ENCODE measurements around the gene CMPK2. TPM values are rescaled to one million over a fixed set of nuclear protein-coding genes. Genes with fewer than 3 reads are reported as not detected.
A peak's percentile ranks its signal among the peaks of the same experiment; 100 is the strongest.
"Not testable (repeated sequence)": the region's sequence is repeated elsewhere in the genome, so short reads cannot be mapped to it uniquely, and the experiment has no call there.

CMPK2 gene
- total and polyA plus RNA-seq, 3 experiments from 2014 or later: 0.62 to 10.9 (median 1.1) TPM

DNA sequence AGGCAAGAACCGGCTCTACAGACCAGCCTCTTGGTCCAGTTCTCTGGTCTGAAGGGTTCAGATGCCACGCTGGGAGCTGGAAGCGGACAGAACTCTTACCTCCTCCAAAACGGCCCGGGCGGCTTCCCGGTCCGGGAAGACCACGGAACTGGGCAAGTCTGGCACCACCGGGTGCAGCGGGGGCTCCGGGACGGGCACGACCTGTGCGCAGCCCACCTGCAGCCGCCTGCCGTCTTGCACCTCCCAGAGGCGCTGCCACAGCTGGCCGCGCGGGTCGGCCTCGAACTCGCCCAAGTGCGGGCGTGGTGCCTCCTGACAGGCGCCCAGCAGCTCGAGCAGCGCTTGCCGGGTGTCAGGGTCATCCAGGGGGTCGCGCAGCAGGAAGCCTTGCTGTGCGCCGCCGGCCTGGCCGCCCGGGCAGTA is 773 bp downstream of the CMPK2 start:
- H3K27me3 Mint-ChIP-seq: peaks cover 0 to 1% of the 10 kb centered on the region in 2 donors
- Histone ChIP-seq H3K27me3 (ENCODE audit: insufficient read depth, low read length, poor library complexity, severe bottlenecking) (no peaks in the 10 kb centered on the region), H3K36me3 (ENCODE audit: insufficient read depth, low read length) (peaks cover 9% of the 10 kb centered on the region), H3K27ac (ENCODE audit: low read depth, low read length) (peak overlapping the region; percentile 69), H3K4me3 (ENCODE audit: low read length) (peak overlapping the region; percentile 82), H3K4me1 (ENCODE audit: insufficient read depth, low read length) (peaks cover 16% of the 10 kb centered on the region), H3K9me3 (ENCODE audit: low read length) (no peaks in the 10 kb centered on the region)
- H3K4me3 Mint-ChIP-seq: peak overlapping the region; percentile 71 to 88 (median 80)
- ChIA-PET POLR2A (interaction anchor here (0.8 to 3.1 kb wide), 3 partner anchors 12 to 47 kb away, joined by 3 to 19 read pairs (median 3); partner anchors contain the start of gene RSAD2), CTCF (interaction anchor here (1.1 to 3.0 kb wide), 13 partner anchors 10 to 179 kb away, joined by 3 to 24 read pairs (median 6); partner anchors contain the start of genes RNF144A and RSAD2)
- peak in 3 of 5 donors; percentile 3 to 55 (median 4) for DNase-seq
- peaks cover 23 to 28% (median 25%) of the 10 kb centered on the region in 3 donors for H3K36me3 Mint-ChIP-seq
- H3K9me3 Mint-ChIP-seq: peaks cover 0 to 6% (median 3%) of the 10 kb centered on the region in 5 donors
- peak overlapping the region in 7 of 8 donors; percentile 29 to 86 (median 66) for H3K27ac Mint-ChIP-seq
- H3K4me1 Mint-ChIP-seq: peaks cover 18 to 21% (median 20%) of the 10 kb centered on the region in 3 donors

DNA sequence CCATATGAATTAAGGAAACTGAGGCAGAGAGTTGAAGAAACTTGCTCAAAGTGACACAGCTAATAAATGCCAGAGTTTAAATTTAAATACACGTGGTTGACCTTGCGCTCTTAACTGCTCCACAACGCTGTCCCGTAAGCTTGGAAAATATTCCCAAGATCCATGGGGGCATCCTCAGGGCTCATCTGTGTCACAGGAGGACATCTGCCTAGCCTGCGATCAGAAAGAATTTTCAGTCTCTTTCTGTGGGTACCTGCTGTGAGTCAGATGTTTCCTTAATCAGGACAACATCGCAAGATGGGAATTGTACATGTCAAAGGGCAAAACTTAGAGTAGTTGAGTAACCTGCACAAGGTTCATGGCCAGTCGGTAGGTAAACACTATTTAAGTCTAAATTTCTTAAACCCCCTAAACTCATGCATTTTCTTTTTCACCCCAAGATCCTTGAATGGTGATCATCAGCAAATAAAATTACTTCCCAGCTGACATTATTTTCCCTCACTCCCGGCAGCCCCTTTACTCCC is 1.4 kb downstream of the CMPK2 start:
- H3K9me3 Mint-ChIP-seq: peaks cover 0 to 10% (median 5%) of the 10 kb centered on the region in 5 donors
- Histone ChIP-seq H3K4me1 (ENCODE audit: insufficient read depth, low read length) (peaks cover 16% of the 10 kb centered on the region), H3K36me3 (ENCODE audit: insufficient read depth, low read length) (peaks cover 9% of the 10 kb centered on the region), H3K27ac (ENCODE audit: low read depth, low read length) (no peak overlapping the region), H3K9me3 (ENCODE audit: low read length) (no peaks in the 10 kb centered on the region), H3K4me3 (ENCODE audit: low read length) (peak overlapping the region; percentile 82), H3K27me3 (ENCODE audit: insufficient read depth, low read length, poor library complexity, severe bottlenecking) (no peaks in the 10 kb centered on the region)
- H3K27ac Mint-ChIP-seq: peak overlapping the region in 6 of 8 donors; percentile 29 to 86 (median 61)
- peaks cover 18 to 21% (median 20%) of the 10 kb centered on the region in 3 donors for H3K4me1 Mint-ChIP-seq
- CTCF ChIA-PET: interaction anchor here (1.5 to 3.0 kb wide), 6 partner anchors 13 to 180 kb away, joined by 5 to 24 read pairs (median 8); partner anchors contain the start of genes RNF144A and RSAD2
- POLR2A ChIA-PET: interaction anchor here (3.1 kb wide), 1 partner anchor 13 kb away, joined by 19 read pairs; the partner anchor contains the start of gene RSAD2
- H3K36me3 Mint-ChIP-seq: peaks cover 27 to 33% (median 31%) of the 10 kb centered on the region in 3 donors
- peaks cover 0 to 1% of the 10 kb centered on the region in 2 donors for H3K27me3 Mint-ChIP-seq
- DNase-seq: no peak
- H3K4me3 Mint-ChIP-seq: peak overlapping the region; percentile 71 to 88 (median 80)

DNA sequence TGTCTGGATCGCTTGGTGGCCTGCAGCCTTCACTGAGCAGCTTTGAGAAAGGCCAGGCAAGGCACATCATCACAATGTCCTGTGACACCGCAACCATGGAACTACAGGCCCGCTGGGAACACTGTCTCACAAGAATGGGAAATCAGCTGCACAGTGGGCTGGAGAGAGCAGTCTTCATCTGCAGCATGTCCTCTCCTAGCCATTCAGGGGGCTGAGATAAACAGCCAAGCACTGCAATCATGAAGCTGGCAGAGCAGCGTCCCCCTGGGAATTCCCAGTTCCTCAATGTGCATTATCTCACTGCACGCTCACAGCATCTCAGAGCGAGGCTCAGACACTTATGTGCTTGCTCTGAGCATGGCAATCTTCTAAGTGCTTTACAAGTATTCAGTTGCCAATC is 1.9 kb downstream of the CMPK2 start:
- H3K4me3 Mint-ChIP-seq: peak overlapping the region in 6 of 7 donors; percentile 76 to 88 (median 81)

DNA sequence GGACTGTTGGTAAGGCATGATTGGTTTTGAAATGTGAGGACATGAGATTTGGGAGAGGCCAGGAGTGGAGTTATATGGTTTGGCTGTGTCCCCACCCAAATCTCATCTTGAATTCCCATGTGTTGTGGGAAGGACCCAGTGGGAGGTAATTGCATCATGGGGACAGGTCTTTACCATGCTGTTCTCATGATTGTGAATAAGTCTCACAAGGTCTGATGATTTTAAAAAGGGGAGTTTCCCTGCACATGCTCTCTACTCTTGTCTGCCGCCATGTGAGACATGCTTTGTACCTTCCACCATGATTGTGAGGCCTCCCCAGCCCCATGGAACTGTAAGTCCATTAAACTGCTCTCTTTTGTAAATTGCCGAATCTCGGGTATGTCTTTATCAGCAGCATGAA is 5.4 kb downstream of the CMPK2 start:
- Histone ChIP-seq H3K4me3 (ENCODE audit: low read length) (no peak overlapping the region), H3K27ac (ENCODE audit: low read depth, low read length) (no peak overlapping the region), H3K4me1 (ENCODE audit: insufficient read depth, low read length) (peaks cover 11% of the 10 kb centered on the region), H3K9me3 (ENCODE audit: low read length) (no peaks in the 10 kb centered on the region), H3K27me3 (ENCODE audit: insufficient read depth, low read length, poor library complexity, severe bottlenecking) (no peaks in the 10 kb centered on the region), H3K36me3 (ENCODE audit: insufficient read depth, low read length) (peaks cover 9% of the 10 kb centered on the region)
- POLR2A ChIA-PET: no interaction called here
- DNase-seq: no peak
- CTCF ChIA-PET: interaction anchor here (1.4 kb wide), 1 partner anchor 56 kb away, joined by 3 read pairs; no protein-coding TSS in a partner anchor
- Mint-ChIP-seq H3K4me1 (peaks cover 7 to 12% (median 8%) of the 10 kb centered on the region in 3 donors), H3K27ac (no peak overlapping the region), H3K27me3 (peaks cover 0 to 1% of the 10 kb centered on the region in 2 donors), H3K4me3 (no peak overlapping the region), H3K9me3 (peaks cover 0 to 22% (median 12%) of the 10 kb centered on the region in 5 donors), H3K36me3 (peaks cover 38 to 58% (median 51%) of the 10 kb centered on the region in 3 donors)

More for the DNA sequence above, 1.9 kb downstream of the CMPK2 start:
- ChIA-PET POLR2A (no interaction called here), CTCF (no interaction called here)
- H3K27ac Mint-ChIP-seq: peak overlapping the region in 2 of 8 donors; percentile 32 to 54
- peaks cover 18 to 21% (median 20%) of the 10 kb centered on the region in 3 donors for H3K4me1 Mint-ChIP-seq
- H3K27me3 ChIP-seq (ENCODE audit: insufficient read depth, low read length, poor library complexity, severe bottlenecking): no peaks in the 10 kb centered on the region
- H3K27me3 Mint-ChIP-seq: peaks cover 0 to 1% of the 10 kb centered on the region in 2 donors
- H3K9me3 ChIP-seq (ENCODE audit: low read length): no peaks in the 10 kb centered on the region
- no peak overlapping the region for H3K27ac ChIP-seq (ENCODE audit: low read depth, low read length)
- DNase-seq: no peak
- H3K4me1 ChIP-seq (ENCODE audit: insufficient read depth, low read length): peaks cover 16% of the 10 kb centered on the region
- H3K9me3 Mint-ChIP-seq: peaks cover 0 to 14% (median 9%) of the 10 kb centered on the region in 5 donors
- peaks cover 28 to 38% (median 36%) of the 10 kb centered on the region in 3 donors for H3K36me3 Mint-ChIP-seq
- H3K4me3 ChIP-seq (ENCODE audit: low read length): no peak overlapping the region
- peaks cover 9% of the 10 kb centered on the region for H3K36me3 ChIP-seq (ENCODE audit: insufficient read depth, low read length)

DNA sequence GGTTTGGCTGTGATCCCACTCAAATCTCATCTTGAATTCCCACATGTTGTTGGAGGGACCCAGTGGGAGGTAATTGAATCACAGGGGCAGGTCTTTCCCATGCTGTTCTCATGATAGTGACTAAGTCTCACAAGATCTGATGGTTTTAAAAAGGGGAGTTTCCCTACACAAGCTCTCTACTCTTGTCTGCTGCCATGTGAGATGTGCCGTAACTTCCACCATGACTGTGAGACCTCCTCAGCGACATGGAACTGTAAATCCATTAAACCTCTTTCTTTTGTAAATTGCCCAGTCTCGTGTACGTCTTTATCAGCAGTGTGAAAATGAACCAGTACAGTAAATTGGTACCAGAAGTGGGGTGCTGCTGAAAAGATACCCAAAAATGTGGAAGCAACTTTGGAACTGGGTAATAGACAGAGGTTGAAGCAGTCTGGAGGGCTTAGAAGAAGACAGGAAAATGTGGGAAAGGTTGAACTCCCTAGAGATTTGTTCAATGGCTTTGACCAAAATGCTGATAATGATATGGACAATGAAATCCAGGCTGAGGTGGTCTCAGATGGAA is 7.2 kb downstream of the CMPK2 start:
- H3K27me3 ChIP-seq (ENCODE audit: insufficient read depth, low read length, poor library complexity, severe bottlenecking); H3K9me3 ChIP-seq (ENCODE audit: low read length); H3K4me1 Mint-ChIP-seq; H3K4me3 ChIP-seq (ENCODE audit: low read length); H3K4me1 ChIP-seq (ENCODE audit: insufficient read depth, low read length); H3K27ac ChIP-seq (ENCODE audit: low read depth, low read length); H3K36me3 ChIP-seq (ENCODE audit: insufficient read depth, low read length); CTCF ChIA-PET; POLR2A ChIA-PET; H3K27me3 Mint-ChIP-seq; DNase-seq: not testable (repeated sequence)
- Mint-ChIP-seq H3K36me3 (peaks cover 43 to 70% (median 59%) of the 10 kb centered on the region in 3 donors), H3K9me3 (peaks cover 0 to 27% (median 12%) of the 10 kb centered on the region in 5 donors), H3K4me3 (peak overlapping the region in 1 of 7 donors; percentile 15), H3K27ac (peak overlapping the region in 1 of 8 donors; percentile 21)

DNA sequence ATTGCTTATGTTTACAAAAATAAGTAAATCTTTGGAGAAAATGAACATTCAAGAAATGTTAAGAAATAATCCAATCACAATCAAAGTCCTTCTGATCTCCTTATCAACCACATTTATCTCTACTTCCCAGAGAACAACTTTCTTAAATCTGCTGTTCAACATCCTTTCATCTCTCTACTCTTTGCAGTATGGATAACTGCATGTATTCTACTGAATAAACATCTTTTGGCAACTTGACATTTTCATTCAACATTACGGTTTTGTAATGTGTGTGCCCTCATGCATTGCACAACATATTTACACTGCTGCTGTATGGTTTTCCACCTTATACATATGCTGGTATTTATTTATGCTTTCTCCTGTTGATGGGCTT is 9.2 kb downstream of the CMPK2 start:
- Histone ChIP-seq H3K9me3 (ENCODE audit: low read length) (no peaks in the 10 kb centered on the region), H3K36me3 (ENCODE audit: insufficient read depth, low read length) (peaks cover 9% of the 10 kb centered on the region), H3K4me1 (ENCODE audit: insufficient read depth, low read length) (no peaks in the 10 kb centered on the region), H3K4me3 (ENCODE audit: low read length) (no peak overlapping the region), H3K27me3 (ENCODE audit: insufficient read depth, low read length, poor library complexity, severe bottlenecking) (no peaks in the 10 kb centered on the region), H3K27ac (ENCODE audit: low read depth, low read length) (no peak overlapping the region)
- Mint-ChIP-seq H3K9me3 (peaks cover 0 to 29% (median 12%) of the 10 kb centered on the region in 5 donors), H3K27me3 (no peaks in the 10 kb centered on the region), H3K27ac (peak overlapping the region in 1 of 8 donors; percentile 83), H3K36me3 (peaks cover 41 to 75% (median 60%) of the 10 kb centered on the region in 3 donors), H3K4me3 (no peak overlapping the region), H3K4me1 (peaks cover 0 to 7% (median 0%) of the 10 kb centered on the region in 3 donors)
- DNase-seq: no peak
- CTCF ChIA-PET: interaction anchor here (1.3 kb wide), 1 partner anchor 10 kb away, joined by 5 read pairs; the partner anchor contains the start of gene CMPK2
- POLR2A ChIA-PET: interaction anchor here (1.0 kb wide), 1 partner anchor 9 kb away, joined by 4 read pairs; the partner anchor contains the start of gene CMPK2

DNA sequence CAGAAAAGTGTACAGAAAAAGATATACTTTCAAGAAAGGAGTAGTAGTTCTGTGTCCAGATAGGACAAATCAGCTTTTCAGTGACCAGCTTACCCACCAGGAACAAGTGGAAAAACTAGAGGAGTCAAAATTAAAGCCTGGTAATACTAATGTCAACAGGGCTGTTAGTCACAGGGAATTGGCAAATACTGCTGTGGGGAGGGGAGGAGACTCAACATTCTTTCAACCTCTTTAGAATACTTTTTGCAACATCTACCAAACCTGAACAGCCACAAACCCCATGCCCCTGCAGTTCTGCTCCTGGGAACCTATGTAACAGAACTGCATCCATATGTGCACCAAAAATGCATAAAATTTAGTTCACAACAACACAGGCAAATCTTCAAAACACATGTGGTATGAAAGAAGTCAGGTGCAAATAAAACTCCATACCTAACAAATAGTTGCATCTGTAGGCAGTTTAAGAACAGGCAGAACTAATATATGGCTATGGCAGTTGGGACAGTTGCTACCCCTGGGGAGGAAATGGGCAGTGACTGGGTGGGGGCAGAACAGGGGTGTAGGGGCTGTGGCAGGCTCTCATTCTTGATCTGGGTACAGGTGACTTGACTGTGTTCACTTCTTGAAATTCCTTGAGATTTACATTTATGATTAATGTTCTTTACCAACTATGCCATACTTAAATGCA is 9.7 kb downstream of the CMPK2 start:
- ChIA-PET CTCF (interaction anchor here (1.3 kb wide), 1 partner anchor 10 kb away, joined by 5 read pairs; the partner anchor contains the start of gene CMPK2), POLR2A (no interaction called here)
- Histone ChIP-seq H3K27ac (ENCODE audit: low read depth, low read length) (no peak overlapping the region), H3K27me3 (ENCODE audit: insufficient read depth, low read length, poor library complexity, severe bottlenecking) (no peaks in the 10 kb centered on the region), H3K36me3 (ENCODE audit: insufficient read depth, low read length) (peaks cover 9% of the 10 kb centered on the region), H3K9me3 (ENCODE audit: low read length) (no peaks in the 10 kb centered on the region), H3K4me3 (ENCODE audit: low read length) (no peak overlapping the region), H3K4me1 (ENCODE audit: insufficient read depth, low read length) (no peaks in the 10 kb centered on the region)
- Mint-ChIP-seq H3K4me3 (no peak overlapping the region), H3K9me3 (peaks cover under 1 to 32% (median 14%) of the 10 kb centered on the region in 5 donors), H3K36me3 (peaks cover 36 to 75% (median 61%) of the 10 kb centered on the region in 3 donors), H3K4me1 (peaks cover 0 to 7% (median 0%) of the 10 kb centered on the region in 3 donors), H3K27me3 (no peaks in the 10 kb centered on the region), H3K27ac (peak overlapping the region in 1 of 8 donors; percentile 83)
- no peak for DNase-seq
